Left colon (tissue), 2 donors: ENCODE measurements around the gene RFX2. TPM values are rescaled to one million over a fixed set of nuclear protein-coding genes. Genes with fewer than 3 reads are reported as not detected.
A peak's percentile ranks its signal among the peaks of the same experiment; 100 is the strongest.

ENCODE experiments used
- ATAC-seq: fragments of 200-7000 bp; cut with Tn5 transposase; one replicate; pipeline ENCODE4 v1.9.1; 2020; ENCODE audit warnings: mild to moderate bottlenecking, moderate library complexity
- DNase-seq, 2 donors: peaks; one replicate each; pipeline ENCODE4 v3.0.0-alpha.2; 2020
- intact Hi-C, 2 donors: fragments of 100-400 bp; cut with DNase I in 1 of 2; cut with micrococcal nuclease in 1 of 2; formaldehyde crosslinking; loops; one replicate each; pipeline versions ENCODE4 v1.11.2 to v1.14.0; 2022; cut with DNase I, micrococcal nuclease
- total RNA-seq, 2 donors: library from RNA; stranded (reverse); fragmentation: NEBNext Ultra II Directional; extraction: Animal tissue kit (Norgen Biotek cat#: 25700); gene quantifications; one replicate each; pipeline ENCODE4 v1.2.1, GENCODE V29; 2021
- donor health status: DM: no; HTN: no; CAD: no.
- donor health status: DM: yes; HTN: yes; CAD: no.

RFX2 gene
- total RNA-seq, 2 donors from 2014 or later = 6.6 to 8.5 TPM

- DNase-seq (peak; percentile 54 to 80), ATAC-seq (peak; percentile 80)
- intact Hi-C loops = loop anchor here in 1 of 2 donors (10.0 kb wide), 1 partner anchor 48 kb away; no protein-coding TSS in a partner anchor
These were observed 53.3 kb downstream of the RFX2 start for GRCh38 chr19:6056801-6057650.

- peak; percentile 81 for ATAC-seq
- DNase-seq = peak; percentile 57 to 75
- intact Hi-C loops = loop anchor here in 1 of 2 donors (10.0 kb wide), 1 partner anchor 48 kb away; no protein-coding TSS in a partner anchor
These were observed 54.0 kb downstream of the RFX2 start for GRCh38 chr19:6056282-6056741.

GRCh38 chr19:6055013-6055795, 55.1 kb downstream of the RFX2 start:
- intact Hi-C loops = loop anchor here in 1 of 2 donors (10.0 kb wide), 1 partner anchor 50 kb away; no protein-coding TSS in a partner anchor
- DNase-seq = no peak
- ATAC-seq = no peak

- peak; percentile 72 to 85 for DNase-seq
- intact Hi-C loops = loop anchor here (2.0 to 10.0 kb wide), 3 partner anchors 73 to 156 kb away; no protein-coding TSS in a partner anchor
- ATAC-seq = peak; percentile 98
These were observed 61.4 kb downstream of the RFX2 start for GRCh38 chr19:6048793-6049405.

GRCh38 chr19:6048348-6048747, 62.0 kb downstream of the RFX2 start:
- intact Hi-C loops = loop anchor here (2.0 to 10.0 kb wide), 3 partner anchors 74 to 156 kb away; no protein-coding TSS in a partner anchor
- DNase-seq (no peak), ATAC-seq (no peak)

- intact Hi-C loops = loop anchor here (2.0 to 10.0 kb wide), 3 partner anchors 75 to 157 kb away; no protein-coding TSS in a partner anchor
- ATAC-seq (peak; percentile 62), DNase-seq (no peak)
These were observed 62.5 kb downstream of the RFX2 start for GRCh38 chr19:6047741-6048251.

GRCh38 chr19:6047256-6047655, 63.0 kb downstream of the RFX2 start:
- DNase-seq = no peak

GRCh38 chr19:6045108-6045507, 65.2 kb downstream of the RFX2 start:
- DNase-seq (no peak), ATAC-seq (no peak)
- intact Hi-C loops = loop anchor here (5.0 to 10.0 kb wide), 2 partner anchors 77 to 160 kb away; no protein-coding TSS in a partner anchor

More at GRCh38 chr19:6047256-6047655, 63.0 kb downstream of the RFX2 start:
- ATAC-seq = no peak
- intact Hi-C loops = loop anchor here (5.0 to 10.0 kb wide), 2 partner anchors 75 to 158 kb away; no protein-coding TSS in a partner anchor

GRCh38 chr19:6044056-6044805, 66.1 kb downstream of the RFX2 start:
- no peak for DNase-seq
- no peak for ATAC-seq
- intact Hi-C loops = loop anchor here in 1 of 2 donors (10.0 kb wide), 1 partner anchor 161 kb away; no protein-coding TSS in a partner anchor

GRCh38 chr19:6042776-6043726, 67.2 kb downstream of the RFX2 start:
- no peak for DNase-seq
- no peak for ATAC-seq
- intact Hi-C loops = loop anchor here in 1 of 2 donors (10.0 kb wide), 1 partner anchor 162 kb away; no protein-coding TSS in a partner anchor

GRCh38 chr19:6041991-6042481, 68.3 kb downstream of the RFX2 start:
- no peak for DNase-seq
- no peak for ATAC-seq
- intact Hi-C loops = loop anchor here in 1 of 2 donors (10.0 kb wide), 1 partner anchor 163 kb away; no protein-coding TSS in a partner anchor

- DNase-seq (no peak), ATAC-seq (no peak)
- intact Hi-C loops = loop anchor here in 1 of 2 donors (10.0 kb wide), 1 partner anchor 164 kb away; no protein-coding TSS in a partner anchor
These were observed 69.2 kb downstream of the RFX2 start for GRCh38 chr19:6041071-6041470.

- intact Hi-C loops = loop anchor here in 1 of 2 donors (10.0 kb wide), 1 partner anchor 165 kb away; no protein-coding TSS in a partner anchor
- DNase-seq (no peak), ATAC-seq (no peak)
These were observed 70.6 kb downstream of the RFX2 start for GRCh38 chr19:6039566-6040225.

- no peak for DNase-seq
These were observed 71.5 kb downstream of the RFX2 start for GRCh38 chr19:6038634-6039405.

GRCh38 chr19:6035026-6035425, 75.3 kb downstream of the RFX2 start:
- no peak for DNase-seq
- ATAC-seq = no peak
- intact Hi-C loops = no loop called here

More at GRCh38 chr19:6038634-6039405, 71.5 kb downstream of the RFX2 start:
- no peak for ATAC-seq
- intact Hi-C loops = no loop called here
